CD4-positive, alpha-beta memory T cell (primary cell): ENCODE results near the gene WAC. TPM values are rescaled to one million over a fixed set of nuclear protein-coding genes. Genes with fewer than 3 reads are reported as not detected.

Experiments
- CTCF ChIA-PET: fragments of 350-600 bp; sonication (Branson Sonifier 250); formaldehyde crosslinking; loops from one replicate; lab custom pipeline; 2021; ENCODE audit warnings: inconsistent platforms; ENCODE audit not compliant: partially characterized antibody; lab: Charles Lee
- POLR2A ChIA-PET: fragments of 350-600 bp; sonication (Branson Sonifier 250); formaldehyde crosslinking; loops from one replicate; lab custom pipeline; 2021; ENCODE audit not compliant: partially characterized antibody; lab: Charles Lee
- DNase-seq, 5 donors: peaks; one replicate each; pipeline versions ENCODE4 v3.0.0 to v3.0.0-alpha.2; 2020 to 2022; ENCODE audit warnings: mixed read lengths in 1 of 5
- H3K27ac ChIP-seq: one replicate; pipeline ENCODE4 v1.7.0; 2013; ENCODE audit warnings: low read depth, low read length
- H3K27me3 ChIP-seq: 2 replicates; pipeline ENCODE4 v1.7.0; 2013; ENCODE audit warnings: mild to moderate bottlenecking, low read length, moderate library complexity; ENCODE audit not compliant: insufficient read depth
- H3K36me3 ChIP-seq: 2 replicates; pipeline ENCODE4 v1.7.0; 2013; ENCODE audit warnings: mild to moderate bottlenecking, low read length, moderate library complexity; ENCODE audit not compliant: insufficient read depth
- H3K4me1 ChIP-seq: 2 replicates; pipeline ENCODE4 v1.7.0; 2013; ENCODE audit warnings: mild to moderate bottlenecking, low read length, moderate library complexity; ENCODE audit not compliant: insufficient read depth
- H3K4me3 ChIP-seq, 2 donors: one replicate each; pipeline ENCODE4 v1.7.0; 2013; ENCODE audit warnings: low read length in 2 of 2, mild to moderate bottlenecking in 1 of 2
- H3K9me3 ChIP-seq, 2 donors: one replicate each; pipeline ENCODE4 v1.7.0; 2013; ENCODE audit warnings: low read length in 2 of 2, control low read depth in 1 of 2; ENCODE audit not compliant: control insufficient read depth in 1 of 2
- H3K27ac Mint-ChIP-seq, 7 donors: one replicate each; pipeline ENCODE4 v1.8.0; 2020 to 2021; ENCODE audit warnings: mixed read lengths in 7 of 7, mild to moderate bottlenecking in 6 of 7, inconsistent platforms in 3 of 7, moderate library complexity in 3 of 7
- H3K27me3 Mint-ChIP-seq, 2 donors: one replicate each; pipeline ENCODE4 v1.8.0; 2020 to 2021; ENCODE audit warnings: mixed read lengths in 2 of 2
- H3K36me3 Mint-ChIP-seq, 2 donors: one replicate each; pipeline ENCODE4 v1.8.0; 2020 to 2021; ENCODE audit warnings: mixed read lengths in 2 of 2, inconsistent platforms in 1 of 2, mild to moderate bottlenecking in 1 of 2
- H3K4me1 Mint-ChIP-seq, 4 donors: one replicate each; pipeline ENCODE4 v1.8.0; 2020 to 2021; ENCODE audit warnings: mixed read lengths in 4 of 4, mild to moderate bottlenecking in 1 of 4
- H3K4me3 Mint-ChIP-seq, 8 donors: one replicate each; pipeline ENCODE4 v1.8.0; 2020 to 2021; ENCODE audit warnings: mixed read lengths in 8 of 8, mild to moderate bottlenecking in 7 of 8, moderate library complexity in 6 of 8, inconsistent platforms in 3 of 8
- H3K9me3 Mint-ChIP-seq, 8 donors: one replicate each; pipeline ENCODE4 v1.8.0; 2020 to 2021; ENCODE audit warnings: mixed read lengths in 8 of 8, mild to moderate bottlenecking in 5 of 8, inconsistent platforms in 3 of 8, moderate library complexity in 1 of 8
- intact Hi-C: fragments of 100-400 bp; cut with micrococcal nuclease; formaldehyde crosslinking; loops from one replicate; pipeline ENCODE4 v1.15.1; 2023
- polyA plus RNA-seq, 2 donors: library from polyadenylated mRNA; unstranded; fragments of 300-500 nt; fragmentation: Illumina TruSeq; gene quantifications; one replicate each; pipeline ENCODE4 v1.2.3, GENCODE V29; 2021
- total RNA-seq, 2 experiments: library from RNA; stranded (reverse); gene quantifications; one replicate each; pipeline ENCODE4 v1.2.3, GENCODE V29; 2021

WAC gene
- total and polyA plus RNA-seq, 4 experiments from 2014 or later = 44.1 to 174 (median 142) TPM

DNA sequence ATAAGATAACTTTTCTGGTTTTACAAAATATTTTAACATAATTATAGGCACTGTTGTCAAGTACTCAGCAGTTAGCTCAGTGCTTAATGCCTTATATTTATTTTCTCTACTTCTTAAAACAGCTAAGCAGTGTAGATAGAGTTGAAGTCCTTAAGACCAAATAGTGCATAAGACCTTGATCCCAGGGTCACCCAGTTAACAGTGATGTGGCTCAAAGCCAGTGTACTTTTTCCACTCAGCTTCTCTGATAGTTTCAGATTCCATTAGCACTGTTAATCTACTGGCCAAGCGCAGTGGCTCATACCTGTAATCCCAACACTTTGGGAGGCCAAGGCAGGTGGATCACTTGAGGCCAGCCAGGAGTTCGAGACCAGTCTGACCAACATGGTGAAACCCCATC lies 83.6 kb downstream of the WAC start:
- CTCF ChIA-PET = no interaction called here

DNA sequence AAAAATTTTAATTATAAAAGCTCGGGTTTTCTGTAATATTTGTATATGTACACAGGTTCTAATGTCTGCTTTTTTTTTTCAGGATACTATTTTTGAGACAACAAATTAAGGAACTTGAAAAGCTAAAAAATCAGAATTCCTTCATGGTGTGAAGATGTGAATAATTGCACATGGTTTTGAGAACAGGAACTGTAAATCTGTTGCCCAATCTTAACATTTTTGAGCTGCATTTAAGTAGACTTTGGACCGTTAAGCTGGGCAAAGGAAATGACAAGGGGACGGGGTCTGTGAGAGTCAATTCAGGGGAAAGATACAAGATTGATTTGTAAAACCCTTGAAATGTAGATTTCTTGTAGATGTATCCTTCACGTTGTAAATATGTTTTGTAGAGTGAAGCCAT lies 86.5 kb downstream of the WAC start:
- H3K27ac ChIP-seq = no peak overlapping the region
- ChIA-PET CTCF (interaction anchor here (1.2 to 2.7 kb wide), 3 partner anchors 9 to 68 kb away, joined by 3 to 17 read pairs (median 4); no protein-coding TSS in a partner anchor), POLR2A (interaction anchor here (1.4 kb wide), 1 partner anchor 87 kb away, joined by 3 read pairs; the partner anchor contains the start of gene WAC)
- peaks cover 44% of the 10 kb centered on the region for H3K36me3 ChIP-seq
- no peaks in the 10 kb centered on the region for H3K9me3 ChIP-seq
- Mint-ChIP-seq H3K4me1 (peaks cover 1 to 13% (median 3%) of the 10 kb centered on the region in 4 donors), H3K4me3 (no peak overlapping the region), H3K9me3 (no peaks in the 10 kb centered on the region), H3K27ac (peak overlapping the region in 1 of 7 donors; percentile 38), H3K36me3 (peaks cover 35 to 63% of the 10 kb centered on the region in 2 donors), H3K27me3 (no peaks in the 10 kb centered on the region)
- H3K4me3 ChIP-seq = no peak overlapping the region
- H3K27me3 ChIP-seq = no peaks in the 10 kb centered on the region
- H3K4me1 ChIP-seq = no peaks in the 10 kb centered on the region
- intact Hi-C loops = no loop called here
- DNase-seq = no peak

More for the DNA sequence above, 83.6 kb downstream of the WAC start:
- Histone ChIP-seq H3K4me1 (no peaks in the 10 kb centered on the region), H3K27me3 (no peaks in the 10 kb centered on the region), H3K9me3 (no peaks in the 10 kb centered on the region), H3K4me3 (no peak overlapping the region), H3K36me3 (peaks cover 63% of the 10 kb centered on the region), H3K27ac (no peak overlapping the region)
- H3K4me1 Mint-ChIP-seq = peaks cover 0 to 4% (median 2%) of the 10 kb centered on the region in 4 donors
- H3K9me3 Mint-ChIP-seq = no peaks in the 10 kb centered on the region
- intact Hi-C loops = no loop called here
- POLR2A ChIA-PET = no interaction called here
- H3K4me3 Mint-ChIP-seq = no peak overlapping the region
- H3K27me3 Mint-ChIP-seq = no peaks in the 10 kb centered on the region
- H3K27ac Mint-ChIP-seq = peak overlapping the region in 1 of 7 donors; percentile 56
- H3K36me3 Mint-ChIP-seq = peaks cover 56 to 78% of the 10 kb centered on the region in 2 donors
- no peak for DNase-seq

- H3K36me3 ChIP-seq = peaks cover 36% of the 10 kb centered on the region
- ChIA-PET CTCF (interaction anchor here (1.2 to 2.7 kb wide), 3 partner anchors 8 to 69 kb away, joined by 3 to 17 read pairs (median 4); no protein-coding TSS in a partner anchor), POLR2A (interaction anchor here (1.4 kb wide), 1 partner anchor 88 kb away, joined by 3 read pairs; the partner anchor contains the start of gene WAC)
- Mint-ChIP-seq H3K36me3 (peaks cover 30 to 55% of the 10 kb centered on the region in 2 donors), H3K9me3 (no peaks in the 10 kb centered on the region), H3K4me1 (peaks cover 1 to 16% (median 6%) of the 10 kb centered on the region in 4 donors), H3K4me3 (no peak overlapping the region), H3K27ac (peak overlapping the region in 1 of 7 donors; percentile 47), H3K27me3 (no peaks in the 10 kb centered on the region)
- H3K9me3 ChIP-seq = no peaks in the 10 kb centered on the region
- H3K4me1 ChIP-seq = no peaks in the 10 kb centered on the region
- H3K27ac ChIP-seq = no peak overlapping the region
- no peak overlapping the region for H3K4me3 ChIP-seq
- H3K27me3 ChIP-seq = no peaks in the 10 kb centered on the region
- intact Hi-C loops = loop anchor here (5.0 kb wide), 1 partner anchor 188 kb away; no protein-coding TSS in a partner anchor
- no peak for DNase-seq
Measured at GRCh38 chr10:28620251-28620650, 87.3 kb downstream of the WAC start.

GRCh38 chr10:28623483-28623882 lies 90.6 kb downstream of the WAC start:
- H3K9me3 ChIP-seq = no peaks in the 10 kb centered on the region
- CTCF ChIA-PET = interaction anchor here (1.5 to 2.1 kb wide), 2 partner anchors 39 to 192 kb away, joined by 3 to 6 read pairs; no protein-coding TSS in a partner anchor
- DNase-seq = no peak
- Mint-ChIP-seq H3K36me3 (peaks cover 18 to 30% of the 10 kb centered on the region in 2 donors), H3K9me3 (no peaks in the 10 kb centered on the region), H3K4me1 (peaks cover 6 to 22% (median 12%) of the 10 kb centered on the region in 4 donors), H3K27me3 (peaks cover 3% of the 10 kb centered on the region in 2 donors), H3K27ac (peak overlapping the region in 2 of 7 donors; percentile 1 to 43), H3K4me3 (no peak overlapping the region)
- H3K4me3 ChIP-seq = no peak overlapping the region
- no peak overlapping the region for H3K27ac ChIP-seq
- H3K36me3 ChIP-seq = peaks cover 5% of the 10 kb centered on the region
- POLR2A ChIA-PET = interaction anchor here (1.2 kb wide), 1 partner anchor 14 kb away, joined by 4 read pairs; no protein-coding TSS in a partner anchor
- H3K27me3 ChIP-seq = no peaks in the 10 kb centered on the region
- intact Hi-C loops = loop anchor here (5.0 kb wide), 1 partner anchor 191 kb away; no protein-coding TSS in a partner anchor
- peaks cover 3% of the 10 kb centered on the region for H3K4me1 ChIP-seq

- no peak overlapping the region for H3K4me3 ChIP-seq
- intact Hi-C loops = loop anchor here (5.0 kb wide), 1 partner anchor 192 kb away; no protein-coding TSS in a partner anchor
- Mint-ChIP-seq H3K4me1 (peaks cover 9 to 26% (median 13%) of the 10 kb centered on the region in 4 donors), H3K27ac (no peak overlapping the region), H3K4me3 (no peak overlapping the region), H3K36me3 (peaks cover 15 to 25% of the 10 kb centered on the region in 2 donors), H3K27me3 (peaks cover 6% of the 10 kb centered on the region in 2 donors), H3K9me3 (no peaks in the 10 kb centered on the region)
- peaks cover 5% of the 10 kb centered on the region for H3K27me3 ChIP-seq
- H3K4me1 ChIP-seq = peaks cover 3% of the 10 kb centered on the region
- ChIA-PET POLR2A (interaction anchor here (1.2 kb wide), 1 partner anchor 13 kb away, joined by 4 read pairs; no protein-coding TSS in a partner anchor), CTCF (interaction anchor here (0.8 to 2.1 kb wide), 4 partner anchors 8 to 193 kb away, joined by 3 to 6 read pairs (median 4); no protein-coding TSS in a partner anchor)
- no peaks in the 10 kb centered on the region for H3K9me3 ChIP-seq
- H3K27ac ChIP-seq = no peak overlapping the region
- no peaks in the 10 kb centered on the region for H3K36me3 ChIP-seq
- DNase-seq = no peak
Measured at GRCh38 chr10:28624351-28624750, 91.4 kb downstream of the WAC start.

GRCh38 chr10:28627102-28627501 lies 94.2 kb downstream of the WAC start:
- no peaks in the 10 kb centered on the region for H3K9me3 Mint-ChIP-seq
- intact Hi-C loops = no loop called here
- Histone ChIP-seq H3K27me3 (peaks cover 5% of the 10 kb centered on the region), H3K4me1 (peaks cover 3% of the 10 kb centered on the region), H3K4me3 (no peak overlapping the region), H3K9me3 (no peaks in the 10 kb centered on the region), H3K27ac (no peak overlapping the region), H3K36me3 (no peaks in the 10 kb centered on the region)
- peaks cover 4 to 5% of the 10 kb centered on the region in 2 donors for H3K36me3 Mint-ChIP-seq
- H3K4me3 Mint-ChIP-seq = no peak overlapping the region
- H3K27me3 Mint-ChIP-seq = peaks cover 10 to 14% of the 10 kb centered on the region in 2 donors
- POLR2A ChIA-PET = no interaction called here
- DNase-seq = no peak
- H3K4me1 Mint-ChIP-seq = peaks cover 9 to 26% (median 13%) of the 10 kb centered on the region in 4 donors
- CTCF ChIA-PET = interaction anchor here (0.6 to 2.2 kb wide), 4 partner anchors 17 to 395 kb away, joined by 3 to 9 read pairs (median 4); no protein-coding TSS in a partner anchor
- H3K27ac Mint-ChIP-seq = no peak overlapping the region
